C4-2B (cell line): ENCODE results near the gene RNF8.

Experiments
- CTCF ChIP-seq: fragments of 450-650 bp; conservative IDR thresholded peaks from 2 replicates; pipeline ENCODE4 v1.5.1; 2017; ENCODE audit warnings: mild to moderate bottlenecking
- ZFX ChIP-seq: fragments of 450-650 bp; IDR thresholded peaks from 2 replicates; pipeline ENCODE4 v1.6.1; 2017

- TF ChIP-seq CTCF, result no peak
- TF ChIP-seq ZFX, result no peak
Measured at GRCh38 chr6:37426945-37427510, 73.2 kb downstream of the RNF8 start.
